ENCODE results near the gene FLOT1. TPM values are rescaled to one million over a fixed set of nuclear protein-coding genes. Genes with fewer than 3 reads are reported as not detected.

The FLOT1 gene
- total RNA-seq, 2 donors from 2014 or later, result 157 to 167 TPM

GRCh38 chr6:30689985-30690384, 52.5 kb downstream of the FLOT1 start:
- Histone ChIP-seq H3K27ac (peak overlapping the region; percentile 86 to 90), H3K9me3 (no peaks in the 10 kb centered on the region), H3K36me3 (peaks cover 5% of the 10 kb centered on the region), H3K4me1 (peaks cover 0 to 51% of the 10 kb centered on the region in 2 donors), H3K27me3 (no peaks in the 10 kb centered on the region), H3K4me3 (peak overlapping the region in 1 of 2 donors; percentile 67)
- no peak for TF ChIP-seq CTCF (IDR thresholded peaks at IDR 0.05)
- DNase-seq (ENCODE audit: low spot score), result no peak

- Histone ChIP-seq H3K9me3 (no peaks in the 10 kb centered on the region), H3K36me3 (peaks cover 10% of the 10 kb centered on the region), H3K4me1 (peaks cover 0 to 58% of the 10 kb centered on the region in 2 donors), H3K27me3 (no peaks in the 10 kb centered on the region), H3K4me3 (no peak overlapping the region), H3K27ac (peak overlapping the region; percentile 99)
- no peak for TF ChIP-seq CTCF (IDR thresholded peaks at IDR 0.05)
- no peak for DNase-seq (ENCODE audit: low spot score)
These were observed 53.2 kb downstream of the FLOT1 start for GRCh38 chr6:30689022-30689865.

GRCh38 chr6:30688569-30688968, 53.9 kb downstream of the FLOT1 start:
- H3K4me1 ChIP-seq, result peaks cover 0 to 65% of the 10 kb centered on the region in 2 donors
- peak overlapping the region; percentile 99 for H3K27ac ChIP-seq
- H3K9me3 ChIP-seq, result no peaks in the 10 kb centered on the region

GRCh38 chr6:30687659-30688431, 54.6 kb downstream of the FLOT1 start:
- TF ChIP-seq CTCF (IDR thresholded peaks at IDR 0.05), result peak in 1 of 2 donors; percentile 60
- peak overlapping the region; percentile 99 for H3K27ac ChIP-seq
- no peaks in the 10 kb centered on the region for H3K9me3 ChIP-seq
- peak overlapping the region; percentile 83 to 90 for H3K4me3 ChIP-seq
- peaks cover 0 to 72% of the 10 kb centered on the region in 2 donors for H3K4me1 ChIP-seq
- no peak for DNase-seq (ENCODE audit: low spot score)
- peaks cover 10% of the 10 kb centered on the region for H3K36me3 ChIP-seq
- H3K27me3 ChIP-seq, result no peaks in the 10 kb centered on the region

More at GRCh38 chr6:30688569-30688968, 53.9 kb downstream of the FLOT1 start:
- no peak for DNase-seq (ENCODE audit: low spot score)
- no peak for TF ChIP-seq CTCF (IDR thresholded peaks at IDR 0.05)
- peak overlapping the region in 1 of 2 donors; percentile 90 for H3K4me3 ChIP-seq
- no peaks in the 10 kb centered on the region for H3K27me3 ChIP-seq
- H3K36me3 ChIP-seq, result peaks cover 10% of the 10 kb centered on the region

GRCh38 chr6:30686908-30687658, 55.4 kb downstream of the FLOT1 start:
- peaks cover 10% of the 10 kb centered on the region for H3K36me3 ChIP-seq
- H3K4me1 ChIP-seq, result peaks cover 0 to 80% of the 10 kb centered on the region in 2 donors

More at GRCh38 chr6:30686908-30687658, 55.4 kb downstream of the FLOT1 start:
- Histone ChIP-seq H3K9me3 (no peaks in the 10 kb centered on the region), H3K27me3 (no peaks in the 10 kb centered on the region), H3K27ac (peak overlapping the region; percentile 99), H3K4me3 (peak overlapping the region; percentile 83 to 90)
- TF ChIP-seq CTCF (IDR thresholded peaks at IDR 0.05), result no peak
- peak; percentile 98 for DNase-seq (ENCODE audit: low spot score)

Data from right atrium auricular region (tissue), 2 donors.